HepG2 (cell line): ENCODE results near the gene ZDHHC14. TPM values are rescaled to one million over a fixed set of nuclear protein-coding genes. Genes with fewer than 3 reads are reported as not detected.

ENCODE experiments used
- ATAC-seq: fragments of 200-7000 bp; cut with Tn5 transposase; 3 replicates; pipeline ENCODE4 v1.9.1; 2020; ENCODE audit warnings: mild to moderate bottlenecking, moderate library complexity
- BruUV-seq: library from RNA; stranded (reverse); fragments of 400-500 nt; replicated peaks from 2 replicates; lab custom pipeline; 2021; lab: Mats Ljungman, UMichigan
- CTCF ChIA-PET: fragments of 300-600 bp; formaldehyde crosslinking; extraction: SDS; loops from one replicate; lab custom pipeline; 2021; ENCODE audit warnings: low total read pairs, inconsistent platforms, low intra/inter-chr PET ratio; lab: Yijun Ruan, JAX
- POLR2A ChIA-PET: fragments of 350-600 bp; sonication (Branson Sonifier 250); formaldehyde crosslinking; loops from one replicate; lab custom pipeline; 2020; ENCODE audit warnings: antibody characterized with exemption, inconsistent platforms; lab: Yijun Ruan, JAX
- DNase-seq: peaks from one replicate; pipeline ENCODE4 v3.0.0-alpha.2; 2015; ENCODE audit warnings: low spot score
- FAIRE-seq: peaks from 3 replicates; lab custom pipeline; 2011; peaks lifted over from hg19 to GRCh38; lab: Jason Lieb, UNC
- H2AFZ ChIP-seq: one replicate; pipeline ENCODE4 v1.6.1; 2011; ENCODE audit warnings: low read length, inconsistent platforms
- H3K27ac ChIP-seq: fragments of 300-600 bp; 3 replicates; pipeline ENCODE4 v1.8.0; 2011; ENCODE audit warnings: mixed run types, mild to moderate bottlenecking, mixed read lengths, low read length, inconsistent platforms; ENCODE audit not compliant: insufficient read depth; ENCODE audit errors: extremely low read length
- H3K27me3 ChIP-seq, 2 experiments: fragments of 200-600 bp in 1 of 2; 2 replicates in 1 of 2; 3 replicates in 1 of 2; pipeline versions ENCODE4 v1.6.0 to v1.8.0; 2011; ENCODE audit warnings: low read length in 2 of 2, mild to moderate bottlenecking in 2 of 2, moderate library complexity in 2 of 2, inconsistent platforms in 1 of 2; ENCODE audit not compliant: insufficient read depth in 2 of 2, control insufficient read depth in 1 of 2
- H3K36me3 ChIP-seq, 2 experiments: fragments of 200-600 bp in 1 of 2; replicated peaks in 1 of 2; 2 replicates in 1 of 2; 3 replicates in 1 of 2; pipeline versions ENCODE4 v1.5.1 to v1.8.0; 2011; ENCODE audit warnings: low read length in 2 of 2, inconsistent platforms in 1 of 2; ENCODE audit not compliant: insufficient read depth in 2 of 2, control insufficient read depth in 1 of 2
- H3K4me1 ChIP-seq: 2 replicates; pipeline ENCODE4 v1.5.1; 2012; ENCODE audit warnings: low read length, inconsistent platforms; ENCODE audit not compliant: insufficient read depth
- H3K4me2 ChIP-seq: 2 replicates; pipeline ENCODE4 v1.6.0; 2011; ENCODE audit warnings: low read depth, low read length, inconsistent platforms
- H3K4me3 ChIP-seq, 3 experiments: fragments of 200-600 bp in 1 of 3; sonication (generic), shearing (Covaris generic) in 1 of 3; replicated peaks in 1 of 3; 2 replicates each; pipeline ENCODE4 v1.5.1; 2011 to 2016; ENCODE audit warnings: low read length in 3 of 3, inconsistent platforms in 2 of 3, low read depth in 2 of 3, mild to moderate bottlenecking in 2 of 3, control low read depth in 1 of 3, mixed read lengths in 1 of 3; ENCODE audit not compliant: insufficient read depth in 1 of 3
- H3K79me2 ChIP-seq: one replicate; pipeline ENCODE4 v1.6.1; 2011; ENCODE audit warnings: low read length, inconsistent platforms; ENCODE audit not compliant: insufficient read depth
- H3K9ac ChIP-seq: 2 replicates; pipeline ENCODE4 v1.6.0; 2011; ENCODE audit warnings: mild to moderate bottlenecking, low read depth, low read length, inconsistent platforms; ENCODE audit not compliant: insufficient read depth
- H3K9me3 ChIP-seq: 2 replicates; pipeline ENCODE4 v1.5.1; 2012; ENCODE audit warnings: mild to moderate bottlenecking, low read length
- H4K20me1 ChIP-seq: 2 replicates; pipeline ENCODE4 v1.6.0; 2011; ENCODE audit warnings: inconsistent platforms, mild to moderate bottlenecking, low read length, moderate library complexity; ENCODE audit not compliant: insufficient read depth
- HIVEP1 ChIP-seq: sonication (generic); formaldehyde crosslinking; IDR thresholded peaks from 2 replicates; pipeline ENCODE4 v1.4.0; 2020; ENCODE audit warnings: mild to moderate bottlenecking, missing genetic modification reagents
- HNRNPK ChIP-seq: fragments of 200-400 bp; formaldehyde crosslinking; IDR thresholded peaks from 2 replicates; pipeline ENCODE4 v1.6.1; 2018; ENCODE audit warnings: low read length, low read depth, moderate library complexity, mild to moderate bottlenecking; ENCODE audit not compliant: poor library complexity, severe bottlenecking
- HOXD1 ChIP-seq: sonication (generic); formaldehyde crosslinking; IDR thresholded peaks from 2 replicates; pipeline ENCODE4 v1.5.0; 2020; ENCODE audit warnings: missing genetic modification reagents
- KLF6 ChIP-seq: IDR thresholded peaks from 2 replicates; pipeline ENCODE4 v1.8.0; 2016; ENCODE audit warnings: missing biosample characterization, missing genetic modification reagents
- MAFK ChIP-seq, 2 experiments: IDR thresholded peaks in 1 of 2; conservative IDR thresholded peaks in 1 of 2; 2 replicates each; pipeline ENCODE4 v1.6.1; 2011; ENCODE audit warnings: improper control_type of control experiment in 2 of 2, low read length in 2 of 2
- MEF2D ChIP-seq: sonication (generic); formaldehyde crosslinking; IDR thresholded peaks from 2 replicates; pipeline ENCODE4 v1.5.1; 2020; ENCODE audit warnings: mild to moderate bottlenecking, missing genetic modification reagents
- MEIS2 ChIP-seq: sonication (generic); formaldehyde crosslinking; IDR thresholded peaks from 2 replicates; pipeline ENCODE4 v1.9.0; 2021; ENCODE audit warnings: mild to moderate bottlenecking, missing genetic modification reagents
- NFYB ChIP-seq: sonication (generic); formaldehyde crosslinking; IDR thresholded peaks from 2 replicates; pipeline ENCODE4 v1.4.0; 2020; ENCODE audit warnings: missing genetic modification reagents
- PHF21A ChIP-seq: sonication (generic); formaldehyde crosslinking; IDR thresholded peaks from 2 replicates; pipeline ENCODE4 v1.5.0; 2020; ENCODE audit warnings: mild to moderate bottlenecking, missing genetic modification reagents
- SAFB2 ChIP-seq: sonication (generic); formaldehyde crosslinking; IDR thresholded peaks from 2 replicates; pipeline ENCODE4 v1.5.1; 2020; ENCODE audit warnings: missing genetic modification reagents, low read depth, mild to moderate bottlenecking, borderline replicate concordance
- SMAD9 ChIP-seq: sonication (generic); formaldehyde crosslinking; IDR thresholded peaks from 2 replicates; pipeline ENCODE4 v1.5.1; 2020; ENCODE audit warnings: mild to moderate bottlenecking, missing genetic modification reagents
- ZNF598 ChIP-seq: sonication (generic); formaldehyde crosslinking; IDR thresholded peaks from 2 replicates; pipeline ENCODE4 v1.5.1; 2020; ENCODE audit warnings: mild to moderate bottlenecking, missing genetic modification reagents, borderline replicate concordance
- ZNF746 ChIP-seq: sonication (generic); formaldehyde crosslinking; IDR thresholded peaks from 2 replicates; pipeline ENCODE4 v1.8.0; 2022; ENCODE audit warnings: mild to moderate bottlenecking, missing genetic modification reagents
- WGBS: methylation state at CpG from one replicate; pipeline ENCODE4 v1.1.6; 2017; ENCODE audit warnings: low lambda C conversion rate; 5-methylcytosine and 5-hydroxymethylcytosine counted together
- in situ Hi-C: cut with HindIII; loops from 2 replicates; pipeline ENCODE4 v1.10.0; 2017; ENCODE audit warnings: low pct_unique_long_range_greater_than_20kb; ENCODE audit not compliant: extremely low pct_ligation_motif_present
- intact Hi-C: fragments of 100-400 bp; cut with micrococcal nuclease; formaldehyde crosslinking; loops from one replicate; pipeline ENCODE4 v1.10.0; 2022; ENCODE audit not compliant: unreplicated experiment
- polyA plus RNA-seq, 8 experiments: library from polyadenylated mRNA; depleted of rRNA in 3 of 8; stranded (reverse) in 7 of 8; unstranded in 1 of 8; fragments of >200 nt; fragmentation: Illumina TruSeq in 4 of 8; extraction: Trizol in 4 of 8; gene quantifications; 2 replicates each; pipeline versions ENCODE4 v1.2.1 to v1.2.3, GENCODE V29; 2011 to 2016; ENCODE audit warnings: low read depth in 4 of 8, missing spikeins in 1 of 8, mixed read lengths in 1 of 8; ENCODE audit not compliant: insufficient read depth in 1 of 8
- total RNA-seq, 5 experiments: library from RNA; depleted of rRNA; stranded (reverse); fragments of >200 nt; fragmentation: Illumina TruSeq; extraction: Trizol; gene quantifications; 2 replicates each; pipeline ENCODE4 v1.2.3, GENCODE V29; 2016; ENCODE audit warnings: low read depth in 1 of 5
- TF ChIP-seq, protein P1 (sequence below): conservative IDR thresholded peaks from 2 replicates; pipeline ENCODE4 v1.6.1; 2018; ENCODE audit warnings: missing genetic modification reagents
- TF ChIP-seq, protein P2 (sequence below): sonication (generic); formaldehyde crosslinking; IDR thresholded peaks from 2 replicates; pipeline ENCODE4 v1.5.0; 2020; ENCODE audit warnings: missing genetic modification reagents, mild to moderate bottlenecking, borderline replicate concordance
- TF ChIP-seq, protein P3 (sequence below): sonication (generic); formaldehyde crosslinking; IDR thresholded peaks from 2 replicates; pipeline ENCODE4 v1.5.0; 2020; ENCODE audit warnings: mild to moderate bottlenecking, missing genetic modification reagents, moderate library complexity
- TF ChIP-seq, protein P4 (sequence below): sonication (generic); formaldehyde crosslinking; IDR thresholded peaks from 2 replicates; pipeline ENCODE4 v1.5.0; 2020; ENCODE audit warnings: mild to moderate bottlenecking, missing genetic modification reagents

ZDHHC14 gene
- total and polyA plus RNA-seq, 2 of the 13 experiments (the other 11 are each of a cell fraction or from before 2014, with no cell fraction given), result 3.7 to 9.5 TPM

DNA sequence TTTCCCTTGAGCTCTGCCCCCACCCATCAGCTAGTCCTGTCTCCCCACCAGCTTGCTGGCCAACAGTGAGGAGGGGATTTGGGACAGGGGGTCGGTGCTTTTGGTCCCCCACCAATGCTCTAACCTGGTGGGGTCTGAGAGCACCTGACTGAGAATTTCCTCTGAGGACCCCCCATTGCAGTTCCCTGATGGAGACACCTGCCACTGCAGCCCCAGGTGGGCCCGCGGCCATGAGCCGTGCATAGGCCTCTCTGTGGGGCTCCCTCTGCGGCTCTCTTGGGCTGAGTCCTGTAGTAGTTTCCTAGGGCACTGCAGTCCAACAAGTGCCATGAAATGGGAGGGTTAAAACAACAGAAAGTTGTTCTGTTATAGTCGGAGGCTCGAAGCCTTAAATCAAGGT is 269.8 kb downstream of the ZDHHC14 start (continued):
- TF ChIP-seq MEF2D (CRISPR knock-in tag) (no peak), ZNF746 (no peak), KLF6 (CRISPR knock-in tag) (no peak), PHF21A (CRISPR knock-in tag) (no peak)
- TF ChIP-seq, protein P1, sequence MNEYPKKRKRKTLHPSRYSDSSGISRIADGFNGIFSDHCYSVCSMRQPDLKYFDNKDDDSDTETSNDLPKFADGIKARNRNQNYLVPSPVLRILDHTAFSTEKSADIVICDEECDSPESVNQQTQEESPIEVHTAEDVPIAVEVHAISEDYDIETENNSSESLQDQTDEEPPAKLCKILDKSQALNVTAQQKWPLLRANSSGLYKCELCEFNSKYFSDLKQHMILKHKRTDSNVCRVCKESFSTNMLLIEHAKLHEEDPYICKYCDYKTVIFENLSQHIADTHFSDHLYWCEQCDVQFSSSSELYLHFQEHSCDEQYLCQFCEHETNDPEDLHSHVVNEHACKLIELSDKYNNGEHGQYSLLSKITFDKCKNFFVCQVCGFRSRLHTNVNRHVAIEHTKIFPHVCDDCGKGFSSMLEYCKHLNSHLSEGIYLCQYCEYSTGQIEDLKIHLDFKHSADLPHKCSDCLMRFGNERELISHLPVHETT (CRISPR knock-in tag), result no peak
- TF ChIP-seq, protein P2, sequence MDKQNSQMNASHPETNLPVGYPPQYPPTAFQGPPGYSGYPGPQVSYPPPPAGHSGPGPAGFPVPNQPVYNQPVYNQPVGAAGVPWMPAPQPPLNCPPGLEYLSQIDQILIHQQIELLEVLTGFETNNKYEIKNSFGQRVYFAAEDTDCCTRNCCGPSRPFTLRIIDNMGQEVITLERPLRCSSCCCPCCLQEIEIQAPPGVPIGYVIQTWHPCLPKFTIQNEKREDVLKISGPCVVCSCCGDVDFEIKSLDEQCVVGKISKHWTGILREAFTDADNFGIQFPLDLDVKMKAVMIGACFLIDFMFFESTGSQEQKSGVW, result no peak
- TF ChIP-seq, all 625 proteins: peak for 0

DNA sequence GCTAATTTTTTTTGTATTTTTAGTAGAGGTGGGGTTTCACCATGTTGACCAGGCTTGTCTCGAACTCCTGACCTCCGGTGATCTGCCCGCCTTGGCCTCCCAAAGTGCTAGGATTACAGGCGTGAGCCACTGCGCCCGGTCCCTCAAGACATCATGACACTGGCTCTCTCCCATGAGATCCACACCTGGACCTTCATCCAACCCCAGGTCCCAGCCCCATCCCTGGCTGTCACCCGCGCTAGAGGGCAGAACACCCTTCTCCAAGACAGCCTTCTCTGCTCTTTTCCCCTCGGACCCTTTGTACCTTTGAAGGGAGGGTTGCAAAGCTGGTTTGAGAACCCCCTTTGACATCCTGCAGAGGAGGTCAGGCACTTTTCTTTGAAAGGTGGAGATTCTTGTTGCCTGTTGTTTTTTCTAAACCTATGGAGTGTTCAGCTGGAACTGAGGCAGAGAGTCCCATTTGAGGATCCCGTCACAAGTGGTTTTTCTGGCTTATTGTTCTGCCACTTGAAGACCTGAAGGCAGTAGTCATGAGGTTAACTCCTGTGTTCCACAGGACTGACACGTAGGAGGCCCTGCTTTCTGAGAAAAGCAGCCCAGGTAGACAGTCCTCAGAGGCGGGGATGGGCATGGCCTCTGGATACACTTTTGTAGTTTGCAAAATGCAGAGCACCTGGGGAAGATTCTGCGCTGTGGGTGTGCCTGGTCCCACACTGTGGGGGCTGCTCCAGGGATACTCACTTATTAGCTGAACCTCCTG is 270.9 kb downstream of the ZDHHC14 start:
- POLR2A ChIA-PET, result no interaction called here
- FAIRE-seq, result no peak

More for the DNA sequence above, 270.9 kb downstream of the ZDHHC14 start:
- Histone ChIP-seq H3K9me3 (no peaks in the 10 kb centered on the region), H3K36me3 (0 out of 5 replicates have a peak, but pooled peaks cover 0 to 2% of the 10 kb centered on the region in 2 experiments), H4K20me1 (no peaks in the 10 kb centered on the region), H3K27me3 (no peaks in the 10 kb centered on the region), H2AFZ (no peak overlapping the region), H3K9ac (no peak overlapping the region), H3K79me2 (no peaks in the 10 kb centered on the region), H3K4me3 (no peak overlapping the region), H3K4me2 (no peak overlapping the region), H3K4me1 (no peaks in the 10 kb centered on the region), H3K27ac (no peak overlapping the region)
- in situ Hi-C loops (no loop called here), intact Hi-C loops (no loop called here)
- no peak for DNase-seq
- CTCF ChIA-PET, result no interaction called here
- ATAC-seq, result no peak
- TF ChIP-seq SMAD9 (CRISPR knock-in tag) (no peak), HOXD1 (CRISPR knock-in tag) (no peak), ZNF598 (CRISPR knock-in tag) (no peak), HIVEP1 (CRISPR knock-in tag) (no peak), SAFB2 (no peak), MAFK (conservative IDR thresholded peaks at IDR 0.05 in 1 of 2, IDR thresholded peaks at IDR 0.05 in 1 of 2; ENCODE audit: low read length in 2 of 2) (no peak), HNRNPK (no peak), NFYB (CRISPR knock-in tag) (no peak), MEIS2 (CRISPR knock-in tag) (no peak)
- TF ChIP-seq, protein P3, sequence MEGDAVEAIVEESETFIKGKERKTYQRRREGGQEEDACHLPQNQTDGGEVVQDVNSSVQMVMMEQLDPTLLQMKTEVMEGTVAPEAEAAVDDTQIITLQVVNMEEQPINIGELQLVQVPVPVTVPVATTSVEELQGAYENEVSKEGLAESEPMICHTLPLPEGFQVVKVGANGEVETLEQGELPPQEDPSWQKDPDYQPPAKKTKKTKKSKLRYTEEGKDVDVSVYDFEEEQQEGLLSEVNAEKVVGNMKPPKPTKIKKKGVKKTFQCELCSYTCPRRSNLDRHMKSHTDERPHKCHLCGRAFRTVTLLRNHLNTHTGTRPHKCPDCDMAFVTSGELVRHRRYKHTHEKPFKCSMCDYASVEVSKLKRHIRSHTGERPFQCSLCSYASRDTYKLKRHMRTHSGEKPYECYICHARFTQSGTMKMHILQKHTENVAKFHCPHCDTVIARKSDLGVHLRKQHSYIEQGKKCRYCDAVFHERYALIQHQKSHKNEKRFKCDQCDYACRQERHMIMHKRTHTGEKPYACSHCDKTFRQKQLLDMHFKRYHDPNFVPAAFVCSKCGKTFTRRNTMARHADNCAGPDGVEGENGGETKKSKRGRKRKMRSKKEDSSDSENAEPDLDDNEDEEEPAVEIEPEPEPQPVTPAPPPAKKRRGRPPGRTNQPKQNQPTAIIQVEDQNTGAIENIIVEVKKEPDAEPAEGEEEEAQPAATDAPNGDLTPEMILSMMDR (CRISPR knock-in tag), result no peak
- TF ChIP-seq, protein P4, sequence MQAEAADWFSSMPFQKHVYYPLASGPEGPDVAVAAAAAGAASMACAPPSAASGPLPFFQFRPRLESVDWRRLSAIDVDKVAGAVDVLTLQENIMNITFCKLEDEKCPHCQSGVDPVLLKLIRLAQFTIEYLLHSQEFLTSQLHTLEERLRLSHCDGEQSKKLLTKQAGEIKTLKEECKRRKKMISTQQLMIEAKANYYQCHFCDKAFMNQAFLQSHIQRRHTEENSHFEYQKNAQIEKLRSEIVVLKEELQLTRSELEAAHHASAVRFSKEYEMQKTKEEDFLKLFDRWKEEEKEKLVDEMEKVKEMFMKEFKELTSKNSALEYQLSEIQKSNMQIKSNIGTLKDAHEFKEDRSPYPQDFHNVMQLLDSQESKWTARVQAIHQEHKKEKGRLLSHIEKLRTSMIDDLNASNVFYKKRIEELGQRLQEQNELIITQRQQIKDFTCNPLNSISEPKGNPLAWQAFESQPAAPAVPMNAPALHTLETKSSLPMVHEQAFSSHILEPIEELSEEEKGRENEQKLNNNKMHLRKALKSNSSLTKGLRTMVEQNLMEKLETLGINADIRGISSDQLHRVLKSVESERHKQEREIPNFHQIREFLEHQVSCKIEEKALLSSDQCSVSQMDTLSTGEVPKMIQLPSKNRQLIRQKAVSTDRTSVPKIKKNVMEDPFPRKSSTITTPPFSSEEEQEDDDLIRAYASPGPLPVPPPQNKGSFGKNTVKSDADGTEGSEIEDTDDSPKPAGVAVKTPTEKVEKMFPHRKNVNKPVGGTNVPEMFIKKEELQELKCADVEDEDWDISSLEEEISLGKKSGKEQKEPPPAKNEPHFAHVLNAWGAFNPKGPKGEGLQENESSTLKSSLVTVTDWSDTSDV (CRISPR knock-in tag), result no peak
- no TSS peak for BruUV-seq
- WGBS, result 88% methylated on average over 13 of the region's 13 CpGs
